WTC11 (cell line): ENCODE measurements around the gene SLC43A3. TPM values are rescaled to one million over a fixed set of nuclear protein-coding genes. Genes with fewer than 3 reads are reported as not detected.

Source experiments
- ATAC-seq: fragments of 200-7000 bp; cut with Tn5 transposase; 2 replicates; pipeline ENCODE4 v1.10.0; 2021; ENCODE audit warnings: mild to moderate bottlenecking, moderate library complexity
- CTCF ChIA-PET: fragments of 300-600 bp; sonication (Branson Sonifier 250); formaldehyde crosslinking; loops from one replicate; lab custom pipeline; 2021; ENCODE audit warnings: antibody characterized with exemption; lab: Charles Lee
- POLR2A ChIA-PET: fragments of 350-600 bp; sonication (Branson Sonifier 250); formaldehyde crosslinking; loops from one replicate; lab custom pipeline; 2021; ENCODE audit warnings: antibody characterized with exemption; lab: Charles Lee
- DNase-seq: peaks from one replicate; pipeline ENCODE4 v3.0.0; 2021; ENCODE audit warnings: low spot score
- H3K27ac Mint-ChIP-seq: 2 replicates; pipeline ENCODE4 v1.8.0; 2021; ENCODE audit warnings: mixed read lengths
- H3K27me3 Mint-ChIP-seq: 2 replicates; pipeline ENCODE4 v1.8.0; 2021; ENCODE audit warnings: low read depth, mild to moderate bottlenecking, moderate library complexity, mixed read lengths
- H3K36me3 Mint-ChIP-seq: 2 replicates; pipeline ENCODE4 v1.8.0; 2021; ENCODE audit warnings: mixed read lengths
- H3K4me1 Mint-ChIP-seq: 2 replicates; pipeline ENCODE4 v1.8.0; 2022; ENCODE audit warnings: mixed read lengths
- H3K4me3 Mint-ChIP-seq: 2 replicates; pipeline ENCODE4 v1.8.0; 2021; ENCODE audit warnings: mild to moderate bottlenecking, moderate library complexity, mixed read lengths
- H3K9me3 Mint-ChIP-seq: 2 replicates; pipeline ENCODE4 v1.8.0; 2021; ENCODE audit warnings: mixed read lengths
- HMGA2 ChIP-seq: fragments of 250-450 bp; sonication (Bioruptor Pico); IDR thresholded peaks from 2 replicates; pipeline ENCODE4 v1.4.0; 2021; ENCODE audit warnings: mild to moderate bottlenecking, moderate library complexity
- IRF2 ChIP-seq: sonication (generic); formaldehyde crosslinking; IDR thresholded peaks from 2 replicates; pipeline ENCODE4 v1.8.0; 2022; ENCODE audit warnings: low read depth, missing genetic modification reagents, borderline replicate concordance
- KAT7 ChIP-seq: sonication (generic); formaldehyde crosslinking; IDR thresholded peaks from 2 replicates; pipeline ENCODE4 v1.8.1; 2023; ENCODE audit warnings: missing genetic modification reagents, mild to moderate bottlenecking, borderline replicate concordance
- NFE2L1 ChIP-seq: sonication (generic); formaldehyde crosslinking; IDR thresholded peaks from 2 replicates; pipeline ENCODE4 v1.8.1; 2023; ENCODE audit warnings: missing genetic modification reagents
- NR2C2 ChIP-seq: sonication (generic); formaldehyde crosslinking; IDR thresholded peaks from 2 replicates; pipeline ENCODE4 v1.8.0; 2022; ENCODE audit warnings: mild to moderate bottlenecking, missing genetic modification reagents
- RORB ChIP-seq: fragments of 250-450 bp; sonication (Bioruptor Pico); IDR thresholded peaks from 2 replicates; pipeline ENCODE4 v1.9.0; 2021; ENCODE audit warnings: mild to moderate bottlenecking
- ZNF121 ChIP-seq: sonication (generic); formaldehyde crosslinking; IDR thresholded peaks from 2 replicates; pipeline ENCODE4 v1.8.0; 2023; ENCODE audit warnings: missing genetic modification reagents
- total RNA-seq: library from RNA; stranded (reverse); gene quantifications from 3 replicates; pipeline ENCODE4 v1.2.3, GENCODE V29; 2021
- TF ChIP-seq, protein P1 (sequence below): sonication (generic); formaldehyde crosslinking; IDR thresholded peaks from 2 replicates; pipeline ENCODE4 v1.8.0; 2022; ENCODE audit warnings: missing genetic modification reagents
- TF ChIP-seq, protein P2 (sequence below): fragments of 200-600 bp; IDR thresholded peaks from 2 replicates; pipeline ENCODE4 v1.8.0; 2022; ENCODE audit warnings: antibody characterized with exemption
- TF ChIP-seq, protein P3 (sequence below): sonication (generic); formaldehyde crosslinking; IDR thresholded peaks from 2 replicates; pipeline ENCODE4 v1.8.1; 2023; ENCODE audit warnings: mild to moderate bottlenecking, missing genetic modification reagents, moderate library complexity

SLC43A3 gene
- total RNA-seq, 1 experiment from 2014 or later: 22.6 TPM

DNA sequence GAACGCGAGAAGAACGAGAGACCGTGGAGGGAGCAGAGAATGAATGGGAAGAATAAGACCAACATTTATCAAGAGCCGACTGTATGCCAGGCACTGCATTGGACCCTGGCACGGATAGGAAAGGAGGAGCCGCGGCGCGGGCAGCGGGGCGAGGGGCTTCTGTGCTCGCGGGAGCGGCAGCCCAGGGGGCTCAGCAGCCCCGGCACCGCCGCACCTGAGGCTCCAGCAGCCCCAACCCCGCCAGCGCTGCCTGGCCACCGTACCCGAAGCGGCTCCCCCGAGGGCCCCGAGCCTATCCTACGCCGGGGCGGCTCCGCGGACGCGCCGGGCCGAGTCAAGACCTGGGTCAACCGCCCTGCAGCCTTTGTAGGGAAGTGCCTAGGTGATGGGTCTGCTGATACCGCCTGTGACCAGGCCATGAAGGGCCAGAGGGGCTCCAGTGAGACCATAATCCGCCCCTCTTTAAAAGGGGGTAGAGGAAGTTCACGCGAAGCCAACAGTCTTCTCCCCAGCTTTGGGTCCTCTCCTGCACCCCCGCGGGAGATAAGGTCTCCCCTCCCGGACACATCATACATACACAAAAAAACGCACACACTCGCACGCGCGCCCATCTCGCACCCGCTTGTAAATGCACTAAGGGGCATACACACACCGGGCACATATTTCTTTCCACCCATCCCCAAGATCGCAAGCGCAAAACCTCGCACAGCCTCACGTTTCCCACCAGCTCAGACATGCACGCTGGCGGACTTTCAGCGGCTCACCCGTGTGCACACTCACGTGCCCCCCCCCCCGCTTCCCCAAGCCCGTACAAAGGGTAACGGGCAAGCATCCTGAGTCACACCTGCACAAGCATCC, 32.5 kb upstream of the SLC43A3 start:
- H3K4me1 Mint-ChIP-seq: peaks cover 45% of the 10 kb centered on the region
- TF ChIP-seq NFE2L1 (CRISPR knock-in tag): peak; percentile 65; the same call in 1 of the 2 replicates
- TF ChIP-seq IRF2: no peak
- TF ChIP-seq, protein P1, sequence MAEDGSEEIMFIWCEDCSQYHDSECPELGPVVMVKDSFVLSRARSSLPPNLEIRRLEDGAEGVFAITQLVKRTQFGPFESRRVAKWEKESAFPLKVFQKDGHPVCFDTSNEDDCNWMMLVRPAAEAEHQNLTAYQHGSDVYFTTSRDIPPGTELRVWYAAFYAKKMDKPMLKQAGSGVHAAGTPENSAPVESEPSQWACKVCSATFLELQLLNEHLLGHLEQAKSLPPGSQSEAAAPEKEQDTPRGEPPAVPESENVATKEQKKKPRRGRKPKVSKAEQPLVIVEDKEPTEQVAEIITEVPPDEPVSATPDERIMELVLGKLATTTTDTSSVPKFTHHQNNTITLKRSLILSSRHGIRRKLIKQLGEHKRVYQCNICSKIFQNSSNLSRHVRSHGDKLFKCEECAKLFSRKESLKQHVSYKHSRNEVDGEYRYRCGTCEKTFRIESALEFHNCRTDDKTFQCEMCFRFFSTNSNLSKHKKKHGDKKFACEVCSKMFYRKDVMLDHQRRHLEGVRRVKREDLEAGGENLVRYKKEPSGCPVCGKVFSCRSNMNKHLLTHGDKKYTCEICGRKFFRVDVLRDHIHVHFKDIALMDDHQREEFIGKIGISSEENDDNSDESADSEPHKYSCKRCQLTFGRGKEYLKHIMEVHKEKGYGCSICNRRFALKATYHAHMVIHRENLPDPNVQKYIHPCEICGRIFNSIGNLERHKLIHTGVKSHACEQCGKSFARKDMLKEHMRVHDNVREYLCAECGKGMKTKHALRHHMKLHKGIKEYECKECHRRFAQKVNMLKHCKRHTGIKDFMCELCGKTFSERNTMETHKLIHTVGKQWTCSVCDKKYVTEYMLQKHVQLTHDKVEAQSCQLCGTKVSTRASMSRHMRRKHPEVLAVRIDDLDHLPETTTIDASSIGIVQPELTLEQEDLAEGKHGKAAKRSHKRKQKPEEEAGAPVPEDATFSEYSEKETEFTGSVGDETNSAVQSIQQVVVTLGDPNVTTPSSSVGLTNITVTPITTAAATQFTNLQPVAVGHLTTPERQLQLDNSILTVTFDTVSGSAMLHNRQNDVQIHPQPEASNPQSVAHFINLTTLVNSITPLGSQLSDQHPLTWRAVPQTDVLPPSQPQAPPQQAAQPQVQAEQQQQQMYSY: peak; percentile 65; the same call in 1 of the 2 replicates
- CTCF ChIA-PET: interaction anchor here (0.6 to 7.4 kb wide), 56 partner anchors 8 to 306 kb away, joined by 3 to 260 read pairs (median 9); partner anchors contain the start of genes P2RX3, PRG3, SERPING1 and SLC43A1
- POLR2A ChIA-PET: interaction anchor here (0.7 to 2.7 kb wide), 6 partner anchors 15 to 180 kb away, joined by 3 to 15 read pairs (median 5); partner anchors contain the start of gene SLC43A1
- no peak overlapping the region for H3K27ac Mint-ChIP-seq
- H3K4me3 Mint-ChIP-seq: peak overlapping the region; percentile 87
- DNase-seq (peak; percentile 41), ATAC-seq (peak; percentile 2; the same call in 1 of the 2 replicates)
- peaks cover 64% of the 10 kb centered on the region for H3K27me3 Mint-ChIP-seq
- no peaks in the 10 kb centered on the region for H3K9me3 Mint-ChIP-seq
- H3K36me3 Mint-ChIP-seq: no peaks in the 10 kb centered on the region

DNA sequence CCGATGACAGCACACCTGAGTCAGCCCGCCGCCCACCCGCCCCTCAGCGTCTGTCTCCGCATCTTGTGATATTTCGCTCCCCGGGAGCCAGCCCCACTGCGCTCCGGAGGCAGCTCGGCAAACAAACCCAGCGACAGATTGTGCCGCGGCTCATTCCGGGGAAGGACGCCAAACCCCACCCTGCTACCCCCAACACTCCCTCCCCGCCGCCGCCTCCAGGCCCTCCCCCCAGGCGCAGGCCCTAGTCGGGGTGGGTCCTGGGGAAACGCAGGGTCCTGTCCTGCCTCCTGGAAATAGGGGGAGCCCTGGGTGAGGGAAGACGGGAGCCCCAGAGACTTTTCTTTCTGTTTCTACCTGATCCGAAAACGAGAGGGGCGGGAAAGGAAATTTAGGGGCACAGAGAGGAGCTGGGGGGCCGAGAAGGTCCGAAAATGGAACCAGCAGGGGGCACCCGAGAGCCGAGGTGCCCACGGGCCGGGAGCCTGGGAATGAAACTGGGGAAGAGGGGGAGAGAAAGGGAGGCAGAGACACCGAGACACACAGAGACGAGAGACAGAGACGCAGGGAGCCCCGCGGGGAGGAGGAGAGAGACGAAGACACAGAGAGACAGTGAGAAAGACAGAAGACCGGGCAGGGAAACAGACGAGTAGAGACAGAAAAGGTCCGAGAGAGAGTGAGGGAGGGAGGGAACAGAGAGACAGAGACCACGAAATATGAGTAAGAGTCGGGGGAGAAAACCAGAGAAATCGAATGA, 31.7 kb upstream of the SLC43A3 start:
- Mint-ChIP-seq H3K27ac (no peak overlapping the region), H3K27me3 (peaks cover 62% of the 10 kb centered on the region), H3K4me3 (peak overlapping the region; percentile 80), H3K36me3 (no peaks in the 10 kb centered on the region), H3K4me1 (peaks cover 38% of the 10 kb centered on the region), H3K9me3 (no peaks in the 10 kb centered on the region)
- ATAC-seq: peak; percentile 5
- peak; percentile 74 for DNase-seq
- POLR2A ChIA-PET: interaction anchor here (0.6 to 2.7 kb wide), 12 partner anchors 15 to 1120 kb away, joined by 3 to 15 read pairs (median 4); partner anchors contain the start of gene SLC43A1
- TF ChIP-seq, protein P2, sequence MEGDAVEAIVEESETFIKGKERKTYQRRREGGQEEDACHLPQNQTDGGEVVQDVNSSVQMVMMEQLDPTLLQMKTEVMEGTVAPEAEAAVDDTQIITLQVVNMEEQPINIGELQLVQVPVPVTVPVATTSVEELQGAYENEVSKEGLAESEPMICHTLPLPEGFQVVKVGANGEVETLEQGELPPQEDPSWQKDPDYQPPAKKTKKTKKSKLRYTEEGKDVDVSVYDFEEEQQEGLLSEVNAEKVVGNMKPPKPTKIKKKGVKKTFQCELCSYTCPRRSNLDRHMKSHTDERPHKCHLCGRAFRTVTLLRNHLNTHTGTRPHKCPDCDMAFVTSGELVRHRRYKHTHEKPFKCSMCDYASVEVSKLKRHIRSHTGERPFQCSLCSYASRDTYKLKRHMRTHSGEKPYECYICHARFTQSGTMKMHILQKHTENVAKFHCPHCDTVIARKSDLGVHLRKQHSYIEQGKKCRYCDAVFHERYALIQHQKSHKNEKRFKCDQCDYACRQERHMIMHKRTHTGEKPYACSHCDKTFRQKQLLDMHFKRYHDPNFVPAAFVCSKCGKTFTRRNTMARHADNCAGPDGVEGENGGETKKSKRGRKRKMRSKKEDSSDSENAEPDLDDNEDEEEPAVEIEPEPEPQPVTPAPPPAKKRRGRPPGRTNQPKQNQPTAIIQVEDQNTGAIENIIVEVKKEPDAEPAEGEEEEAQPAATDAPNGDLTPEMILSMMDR: peak; percentile 92
- no peak for TF ChIP-seq RORB
- TF ChIP-seq, protein P1: peak; percentile 61
- CTCF ChIA-PET: interaction anchor here (0.6 to 7.4 kb wide), 51 partner anchors 10 to 601 kb away, joined by 3 to 260 read pairs (median 7); partner anchors contain the start of genes P2RX3, PRG3, SLC43A1 and TIMM10

DNA sequence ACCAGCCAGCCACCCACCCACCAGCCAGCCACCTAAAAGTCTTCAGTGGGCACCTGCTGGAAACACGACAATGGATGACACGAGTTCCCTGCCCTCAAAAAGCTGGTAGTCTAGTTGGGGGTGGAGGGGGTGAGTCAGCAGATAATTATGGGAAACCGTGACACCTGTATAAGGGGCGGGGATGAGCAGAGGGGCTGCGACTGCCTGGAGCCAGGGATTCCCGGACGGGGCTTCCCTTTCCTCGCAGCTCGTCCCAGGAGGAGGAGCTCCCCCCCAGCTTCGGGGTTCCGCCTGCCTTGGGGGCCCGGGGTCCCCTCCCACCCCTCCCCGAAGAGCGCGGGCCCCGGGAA, 31.1 kb upstream of the SLC43A3 start:
- Mint-ChIP-seq H3K27me3 (peaks cover 62% of the 10 kb centered on the region), H3K9me3 (no peaks in the 10 kb centered on the region), H3K4me1 (peaks cover 33% of the 10 kb centered on the region), H3K36me3 (no peaks in the 10 kb centered on the region), H3K4me3 (peak overlapping the region; percentile 80), H3K27ac (no peak overlapping the region)
- no peak for TF ChIP-seq HMGA2 (CRISPR knock-in tag)
- TF ChIP-seq, protein P3, sequence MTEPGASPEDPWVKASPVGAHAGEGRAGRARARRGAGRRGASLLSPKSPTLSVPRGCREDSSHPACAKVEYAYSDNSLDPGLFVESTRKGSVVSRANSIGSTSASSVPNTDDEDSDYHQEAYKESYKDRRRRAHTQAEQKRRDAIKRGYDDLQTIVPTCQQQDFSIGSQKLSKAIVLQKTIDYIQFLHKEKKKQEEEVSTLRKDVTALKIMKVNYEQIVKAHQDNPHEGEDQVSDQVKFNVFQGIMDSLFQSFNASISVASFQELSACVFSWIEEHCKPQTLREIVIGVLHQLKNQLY: no peak
- TF ChIP-seq NFE2L1 (CRISPR knock-in tag): peak; percentile 46; the same call in 1 of the 2 replicates
- no peak for TF ChIP-seq KAT7 (CRISPR knock-in tag)
- no peak for TF ChIP-seq ZNF121 (CRISPR knock-in tag)
- TF ChIP-seq NR2C2 (CRISPR knock-in tag): no peak
- TF ChIP-seq, protein P1: peak; percentile 95
- ATAC-seq (peak; percentile 3; the same call in 1 of the 2 replicates), DNase-seq (peak; percentile 61)
- CTCF ChIA-PET: interaction anchor here (0.6 to 7.4 kb wide), 53 partner anchors 8 to 1066 kb away, joined by 3 to 260 read pairs (median 7); partner anchors contain the start of genes P2RX3, SLC43A1, SMTNL1 and TIMM10
- POLR2A ChIA-PET: interaction anchor here (0.6 to 2.7 kb wide), 13 partner anchors 15 to 1120 kb away, joined by 3 to 15 read pairs (median 4); partner anchors contain the start of gene SLC43A1
